ENCODE measurements around the gene FGA. TPM values are rescaled to one million over a fixed set of nuclear protein-coding genes. Genes with fewer than 3 reads are reported as not detected.
"Not testable (repeated sequence)": the region's sequence is repeated elsewhere in the genome, so short reads cannot be mapped to it uniquely, and the experiment has no call there.

FGA gene
- total RNA-seq, 2 donors from 2014 or later = not detected

DNA sequence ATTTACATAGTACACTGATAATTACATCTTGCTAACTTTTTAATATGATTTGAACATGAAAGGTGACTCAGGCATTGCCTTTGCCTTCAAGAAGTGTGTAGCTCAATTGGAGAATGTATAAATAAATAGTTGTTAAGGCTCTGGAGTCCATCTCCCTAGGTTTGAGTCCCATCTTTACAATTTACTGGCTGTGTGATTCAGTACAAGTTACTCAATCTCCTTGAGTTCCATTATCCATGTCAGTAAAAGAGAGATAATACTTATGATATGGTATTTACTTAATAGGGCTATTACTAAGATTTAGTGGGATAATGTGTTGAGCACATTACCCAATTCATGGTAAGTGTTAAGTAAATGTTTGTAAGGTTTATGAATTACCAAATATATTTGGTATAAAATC, 23.8 kb upstream of the FGA start:
- no peak overlapping the region for H3K27ac Mint-ChIP-seq
- H3K36me3 Mint-ChIP-seq (ENCODE audit: low read depth) = no peaks in the 10 kb centered on the region
- H3K4me3 Mint-ChIP-seq = no peak overlapping the region
- H3K4me1 Mint-ChIP-seq = no peaks in the 10 kb centered on the region
- no peaks in the 10 kb centered on the region for H3K9me3 Mint-ChIP-seq
- no peak for ATAC-seq (replicated peaks)
- H3K27me3 Mint-ChIP-seq = peaks cover 18% of the 10 kb centered on the region

DNA sequence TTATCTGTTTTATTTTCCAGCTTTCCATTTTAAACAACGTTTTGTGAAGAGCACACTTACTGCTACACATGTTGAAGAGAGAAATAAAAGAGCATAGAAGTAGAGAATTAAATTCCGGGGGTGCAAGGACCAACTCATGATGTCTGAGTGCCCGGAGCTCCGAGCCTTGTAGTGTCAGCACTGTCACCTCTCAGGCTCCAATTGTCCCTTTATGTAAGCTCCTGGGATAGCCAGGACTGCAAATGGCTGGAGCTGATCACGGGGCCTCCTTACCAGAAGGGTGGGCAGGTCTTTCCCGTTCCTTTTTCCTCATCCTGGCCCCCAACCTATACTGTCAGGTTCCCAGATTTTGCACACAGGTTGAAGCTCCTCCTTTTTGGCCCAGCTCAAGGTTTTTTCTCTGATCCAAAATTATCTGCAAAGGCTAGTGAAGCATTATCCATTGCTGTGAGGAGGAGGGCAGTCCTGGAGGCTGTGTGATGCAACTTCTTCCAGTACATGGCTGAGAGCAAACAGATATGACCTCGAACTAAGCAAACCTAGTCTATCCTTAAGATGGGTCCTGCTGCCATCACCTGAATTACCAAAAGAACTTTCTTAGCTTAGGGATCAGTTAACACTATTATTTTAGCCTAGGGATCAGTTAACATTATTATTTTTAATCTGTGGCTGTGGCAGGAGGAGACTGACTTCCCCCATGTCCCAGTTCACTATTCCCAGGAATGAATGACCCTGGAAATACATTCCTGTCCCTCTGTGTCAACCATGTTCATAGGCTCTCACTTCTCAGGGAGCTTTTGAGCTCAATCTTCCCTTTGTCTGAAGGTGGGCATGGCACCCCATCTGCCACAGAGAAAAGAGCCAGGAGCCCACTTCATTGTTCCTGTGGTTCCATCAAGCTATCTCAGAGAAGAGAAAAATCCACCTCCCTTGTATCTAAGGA, 22.2 kb upstream of the FGA start, which contains the start of gene FGG:
Gene FGG (minus strand): TSS at position 185 of the 943 bp plus-strand sequence. CDS start 47 bp downstream, at position 138.
- Mint-ChIP-seq H3K9me3 (no peaks in the 10 kb centered on the region), H3K4me3 (no peak within 1 kb of the TSS), H3K27ac (no peak within 1 kb of the TSS), H3K27me3 (peaks cover 28% of the 10 kb centered on the region), H3K4me1 (no peaks in the 10 kb centered on the region), H3K36me3 (ENCODE audit: low read depth) (no peaks in the 10 kb centered on the region)
- no peak for ATAC-seq (replicated peaks)

DNA sequence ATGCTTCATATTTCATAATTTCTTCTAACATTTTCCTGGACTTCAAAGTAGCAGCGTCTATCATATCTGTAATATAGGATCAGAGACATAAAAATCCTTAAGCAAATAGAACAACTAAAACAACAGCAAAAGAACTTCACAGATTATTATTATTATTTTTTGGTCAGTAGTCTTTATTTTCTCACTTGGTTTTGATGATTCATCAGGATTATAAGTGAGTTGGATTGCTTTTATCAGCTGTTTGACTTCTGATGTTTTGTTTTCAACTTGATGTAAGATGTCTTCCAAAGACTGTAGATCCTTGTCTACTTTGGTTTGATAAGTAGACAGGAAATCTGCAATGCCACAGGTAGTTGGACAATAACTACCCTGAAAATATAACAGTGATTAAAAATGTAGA, 21.3 kb upstream of the FGA start:
- no peaks in the 10 kb centered on the region for H3K4me1 Mint-ChIP-seq
- H3K36me3 Mint-ChIP-seq (ENCODE audit: low read depth) = no peaks in the 10 kb centered on the region
- no peak overlapping the region for H3K27ac Mint-ChIP-seq
- no peak for ATAC-seq (replicated peaks)
- no peaks in the 10 kb centered on the region for H3K9me3 Mint-ChIP-seq
- no peak overlapping the region for H3K4me3 Mint-ChIP-seq
- H3K27me3 Mint-ChIP-seq = peaks cover 30% of the 10 kb centered on the region

DNA sequence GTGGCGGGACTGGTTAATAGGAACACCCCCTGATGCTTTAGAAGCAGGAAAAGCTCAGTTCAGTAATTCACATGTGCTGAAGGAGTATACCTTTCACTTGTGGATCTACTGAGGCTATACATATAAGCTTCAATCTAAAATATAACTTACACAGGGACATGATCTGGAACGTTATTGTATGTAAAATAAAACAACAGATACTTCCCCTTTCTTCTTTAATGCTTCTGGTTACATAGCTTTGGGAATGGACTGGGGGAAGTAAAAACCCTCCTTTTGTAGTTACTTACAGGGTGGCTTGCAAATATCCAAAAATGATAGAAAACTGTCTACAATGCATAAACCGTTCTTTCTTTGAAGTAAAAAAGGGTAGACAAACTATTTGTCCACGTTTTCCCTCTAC, 20.0 kb upstream of the FGA start:
- Mint-ChIP-seq H3K4me3 (no peak overlapping the region), H3K36me3 (ENCODE audit: low read depth) (no peaks in the 10 kb centered on the region), H3K4me1 (no peaks in the 10 kb centered on the region), H3K9me3 (no peaks in the 10 kb centered on the region), H3K27me3 (peaks cover 35% of the 10 kb centered on the region), H3K27ac (no peak overlapping the region)
- no peak for ATAC-seq (replicated peaks)

DNA sequence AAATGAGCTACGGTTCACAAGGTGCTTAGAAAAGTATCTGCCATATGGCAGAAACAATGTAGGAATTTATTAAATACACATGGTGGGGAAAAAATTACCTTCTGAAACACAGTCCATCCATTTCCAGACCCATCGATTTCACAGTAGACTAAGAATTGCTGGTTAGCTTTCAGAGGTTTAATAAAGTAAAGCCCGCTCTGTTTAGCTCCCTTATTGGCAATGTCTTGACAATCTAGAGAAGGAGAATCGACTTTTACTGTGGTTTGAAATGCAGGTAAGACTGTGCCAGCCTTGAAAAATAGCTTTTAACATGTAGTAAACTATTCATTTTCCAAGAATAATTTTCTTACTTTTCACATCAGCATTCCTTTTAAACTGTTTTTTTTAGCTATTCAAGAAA, 19.0 kb upstream of the FGA start:
- H3K4me3 Mint-ChIP-seq = no peak overlapping the region
- no peaks in the 10 kb centered on the region for H3K9me3 Mint-ChIP-seq
- H3K27ac Mint-ChIP-seq = no peak overlapping the region
- H3K4me1 Mint-ChIP-seq = no peaks in the 10 kb centered on the region
- ATAC-seq (replicated peaks) = no peak
- H3K27me3 Mint-ChIP-seq = peaks cover 35% of the 10 kb centered on the region
- H3K36me3 Mint-ChIP-seq (ENCODE audit: low read depth) = no peaks in the 10 kb centered on the region

DNA sequence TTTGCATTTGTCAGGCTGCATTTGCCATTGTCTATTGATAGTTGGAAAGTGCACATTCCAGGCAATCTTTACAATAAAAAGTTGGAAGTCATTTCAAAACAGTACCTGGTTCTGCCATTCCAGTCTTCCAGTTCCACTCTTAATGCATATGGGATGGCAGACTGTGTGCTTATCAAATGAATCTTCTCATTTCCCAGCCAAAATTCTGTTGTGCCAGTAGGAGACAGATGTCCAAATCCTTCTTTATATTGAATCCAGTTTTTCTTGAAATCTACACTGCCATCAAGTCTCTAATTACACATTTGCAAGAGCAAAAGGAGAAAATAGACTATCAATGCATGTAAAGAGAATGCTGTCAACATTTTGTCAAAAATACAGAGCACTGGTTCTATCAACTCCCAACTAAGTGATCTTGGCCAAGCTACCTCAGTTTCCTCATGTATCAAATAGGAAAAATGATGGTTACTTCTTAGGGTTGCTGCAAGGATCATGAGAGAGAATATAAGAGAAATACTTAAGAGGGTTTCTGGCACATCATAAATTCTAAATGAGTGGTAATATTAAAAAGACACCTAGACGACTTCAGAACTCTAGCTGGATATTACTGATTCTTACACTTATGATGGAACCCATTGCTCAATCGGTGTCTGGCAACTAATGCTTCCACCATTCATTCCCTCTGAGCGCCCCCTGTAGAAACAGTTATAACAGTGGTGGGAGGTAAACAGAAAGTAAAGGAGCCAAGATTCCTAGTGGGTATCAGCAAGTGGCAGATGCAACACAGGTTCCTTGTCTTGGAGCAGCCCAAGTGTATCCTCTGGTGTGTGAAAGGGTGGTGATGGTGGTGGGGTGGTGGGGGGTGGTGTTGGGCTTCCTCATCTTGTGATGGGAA, 18.1 kb upstream of the FGA start:
- H3K36me3 Mint-ChIP-seq (ENCODE audit: low read depth) = no peaks in the 10 kb centered on the region
- no peaks in the 10 kb centered on the region for H3K4me1 Mint-ChIP-seq
- H3K27ac Mint-ChIP-seq = no peak overlapping the region
- no peak for ATAC-seq (replicated peaks)
- H3K4me3 Mint-ChIP-seq = no peak overlapping the region
- peaks cover 32% of the 10 kb centered on the region for H3K27me3 Mint-ChIP-seq
- H3K9me3 Mint-ChIP-seq = no peaks in the 10 kb centered on the region

DNA sequence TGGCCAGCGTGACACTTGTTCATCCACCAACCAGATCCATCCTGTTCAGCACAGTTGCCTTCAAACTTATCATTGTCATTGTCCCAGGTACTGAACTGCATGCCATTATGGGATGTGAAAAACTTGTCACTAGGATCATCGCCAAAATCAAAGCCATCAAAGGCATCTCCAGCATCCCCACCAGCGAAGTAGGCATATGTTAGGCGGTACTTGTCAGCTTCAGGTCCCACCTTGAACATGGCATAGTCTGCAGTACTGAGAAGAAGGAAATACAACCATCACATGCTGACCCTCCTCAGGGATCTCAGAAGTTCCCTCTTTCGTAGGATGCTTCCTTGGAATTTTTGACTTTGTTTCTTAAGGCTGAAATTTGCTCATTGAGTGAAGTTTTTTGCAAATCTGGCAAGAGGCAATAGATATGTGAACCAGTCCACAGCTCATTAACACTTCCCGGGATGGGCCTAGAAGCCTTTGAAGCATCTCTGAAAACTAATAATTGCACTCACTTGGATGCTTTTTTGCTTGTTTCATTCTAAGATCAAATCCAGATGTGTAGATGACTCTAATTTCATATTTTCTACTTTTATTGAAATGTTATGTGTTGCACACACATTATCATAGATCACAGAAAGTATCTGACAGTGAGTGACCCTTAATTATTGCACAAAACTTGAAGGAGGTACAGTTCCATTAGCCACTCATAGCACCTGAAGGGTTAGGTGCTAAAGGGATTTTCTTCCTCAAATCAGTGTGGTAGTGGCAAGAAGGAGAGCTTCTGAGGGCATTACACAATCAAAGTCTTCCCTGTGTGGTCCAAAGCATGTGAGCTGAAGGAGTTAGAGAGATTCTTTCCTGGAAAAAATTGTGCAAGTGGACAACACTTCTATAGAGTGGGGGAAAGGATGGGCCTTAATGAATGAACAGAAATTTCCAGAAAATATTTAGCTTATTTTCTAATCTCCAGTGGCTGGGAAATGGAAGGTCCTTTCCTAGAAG, 16.5 kb upstream of the FGA start:
- peaks cover 41% of the 10 kb centered on the region for H3K27me3 Mint-ChIP-seq
- no peak overlapping the region for H3K27ac Mint-ChIP-seq
- ATAC-seq (replicated peaks) = no peak
- H3K4me3 Mint-ChIP-seq = no peak overlapping the region
- no peaks in the 10 kb centered on the region for H3K36me3 Mint-ChIP-seq (ENCODE audit: low read depth)
- H3K4me1 Mint-ChIP-seq = no peaks in the 10 kb centered on the region
- H3K9me3 Mint-ChIP-seq = no peaks in the 10 kb centered on the region

DNA sequence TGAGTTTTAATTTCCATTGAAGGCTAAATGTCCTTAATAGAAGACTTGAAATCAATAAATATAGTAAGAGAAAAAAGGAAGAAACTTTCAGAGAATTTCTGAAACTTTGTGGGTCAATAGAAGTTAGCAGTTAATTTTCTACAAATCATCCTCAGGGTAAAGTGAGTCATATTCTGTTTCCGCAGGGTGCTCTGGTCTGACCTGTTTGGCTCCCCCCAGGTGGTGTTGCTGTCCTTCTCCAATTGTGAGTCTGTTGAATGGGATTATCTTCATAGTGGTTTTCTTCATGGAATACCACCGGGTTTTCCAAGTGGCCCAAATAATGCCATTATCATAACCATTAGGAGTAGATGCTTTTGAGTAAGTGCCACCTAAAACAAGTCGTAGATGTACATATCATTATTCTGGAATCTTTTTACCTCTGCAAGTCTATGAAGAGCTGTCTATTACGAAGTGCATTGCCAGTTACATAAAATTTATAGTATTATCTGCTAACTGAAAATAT, 14.2 kb upstream of the FGA start:
- Mint-ChIP-seq H3K9me3 (no peaks in the 10 kb centered on the region), H3K36me3 (ENCODE audit: low read depth) (no peaks in the 10 kb centered on the region), H3K27me3 (peaks cover 43% of the 10 kb centered on the region), H3K4me3 (no peak overlapping the region), H3K4me1 (no peaks in the 10 kb centered on the region), H3K27ac (no peak overlapping the region)
- ATAC-seq (replicated peaks) = no peak

DNA sequence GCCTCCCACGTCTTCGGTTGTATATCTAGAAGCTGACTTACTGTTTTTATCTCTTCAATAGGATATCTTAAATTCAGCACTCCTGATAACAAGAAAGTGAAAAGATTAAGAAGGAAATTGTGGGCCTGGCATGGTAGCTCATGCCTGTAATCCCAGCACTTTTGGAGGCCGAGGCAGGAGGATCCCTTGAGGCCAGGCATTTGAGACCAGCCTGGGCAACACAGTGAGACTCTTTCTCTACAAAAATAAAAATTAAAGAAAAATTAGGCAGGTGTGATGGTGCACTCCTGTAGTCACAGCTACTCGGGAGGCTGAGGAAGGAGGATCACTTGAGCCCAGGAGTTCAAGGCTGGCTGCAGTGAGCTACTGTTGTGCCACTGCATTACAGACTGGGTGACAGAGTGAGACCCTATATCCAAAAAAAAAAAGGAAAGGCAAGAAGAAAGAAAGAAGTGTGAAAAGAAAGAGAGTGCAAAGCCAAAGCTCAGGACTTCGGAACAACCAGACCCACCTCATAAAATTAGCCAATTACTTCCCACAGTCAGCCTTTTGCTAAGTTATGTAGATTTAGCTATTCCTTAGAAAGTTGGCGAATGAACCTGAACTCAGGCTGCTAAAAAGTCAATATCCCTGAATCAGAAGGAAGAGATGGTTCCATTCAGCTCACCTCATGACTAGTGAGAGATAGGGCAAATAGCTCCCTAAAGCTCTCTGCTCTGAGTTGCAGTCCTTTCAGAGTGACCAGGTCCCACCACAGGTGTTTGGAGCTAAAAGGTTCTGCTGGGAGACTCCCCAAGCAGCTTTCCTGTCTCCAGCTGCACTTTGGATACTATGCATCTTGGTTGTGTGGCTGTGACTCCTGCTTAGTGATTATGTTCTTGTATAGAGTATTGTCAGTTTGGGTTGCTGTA, 12.7 kb upstream of the FGA start:
- no peaks in the 10 kb centered on the region for H3K36me3 Mint-ChIP-seq (ENCODE audit: low read depth)
- H3K9me3 Mint-ChIP-seq = no peaks in the 10 kb centered on the region
- H3K27me3 Mint-ChIP-seq = peaks cover 35% of the 10 kb centered on the region
- H3K27ac Mint-ChIP-seq = no peak overlapping the region
- H3K4me3 Mint-ChIP-seq = no peak overlapping the region
- no peaks in the 10 kb centered on the region for H3K4me1 Mint-ChIP-seq
- no peak for ATAC-seq (replicated peaks)

DNA sequence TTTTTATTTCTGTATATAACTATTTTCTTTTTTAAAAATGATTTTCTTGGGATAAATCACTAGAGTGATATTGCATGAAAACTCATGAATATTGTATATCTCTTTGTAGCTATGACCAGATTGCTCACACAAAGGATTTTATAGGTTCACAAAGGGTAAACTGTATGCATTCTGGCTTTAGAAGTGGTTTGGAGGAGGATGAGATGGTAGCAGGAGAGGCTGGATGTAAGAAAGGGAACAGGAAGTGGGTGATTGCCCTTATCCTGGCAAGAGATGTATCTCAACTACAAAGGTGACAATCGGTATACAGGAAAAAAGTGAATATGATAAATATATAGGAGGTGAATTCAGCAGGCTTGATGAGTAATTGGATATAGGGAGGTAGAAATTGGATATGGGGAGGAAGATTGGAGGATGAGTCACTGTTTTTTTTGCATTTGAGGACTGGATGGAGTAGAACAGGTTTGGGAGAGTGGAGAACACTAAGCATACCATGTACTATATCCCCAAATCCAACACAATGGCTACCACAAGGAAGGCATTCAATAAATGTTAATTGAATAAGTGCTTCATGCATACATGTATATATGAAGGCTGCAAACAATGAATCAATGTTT, 12.0 kb upstream of the FGA start:
- ATAC-seq (replicated peaks) = no peak
- H3K27ac Mint-ChIP-seq = no peak overlapping the region
- H3K9me3 Mint-ChIP-seq = no peaks in the 10 kb centered on the region
- H3K36me3 Mint-ChIP-seq (ENCODE audit: low read depth) = no peaks in the 10 kb centered on the region
- no peak overlapping the region for H3K4me3 Mint-ChIP-seq
- no peaks in the 10 kb centered on the region for H3K4me1 Mint-ChIP-seq
- H3K27me3 Mint-ChIP-seq = peaks cover 36% of the 10 kb centered on the region

DNA sequence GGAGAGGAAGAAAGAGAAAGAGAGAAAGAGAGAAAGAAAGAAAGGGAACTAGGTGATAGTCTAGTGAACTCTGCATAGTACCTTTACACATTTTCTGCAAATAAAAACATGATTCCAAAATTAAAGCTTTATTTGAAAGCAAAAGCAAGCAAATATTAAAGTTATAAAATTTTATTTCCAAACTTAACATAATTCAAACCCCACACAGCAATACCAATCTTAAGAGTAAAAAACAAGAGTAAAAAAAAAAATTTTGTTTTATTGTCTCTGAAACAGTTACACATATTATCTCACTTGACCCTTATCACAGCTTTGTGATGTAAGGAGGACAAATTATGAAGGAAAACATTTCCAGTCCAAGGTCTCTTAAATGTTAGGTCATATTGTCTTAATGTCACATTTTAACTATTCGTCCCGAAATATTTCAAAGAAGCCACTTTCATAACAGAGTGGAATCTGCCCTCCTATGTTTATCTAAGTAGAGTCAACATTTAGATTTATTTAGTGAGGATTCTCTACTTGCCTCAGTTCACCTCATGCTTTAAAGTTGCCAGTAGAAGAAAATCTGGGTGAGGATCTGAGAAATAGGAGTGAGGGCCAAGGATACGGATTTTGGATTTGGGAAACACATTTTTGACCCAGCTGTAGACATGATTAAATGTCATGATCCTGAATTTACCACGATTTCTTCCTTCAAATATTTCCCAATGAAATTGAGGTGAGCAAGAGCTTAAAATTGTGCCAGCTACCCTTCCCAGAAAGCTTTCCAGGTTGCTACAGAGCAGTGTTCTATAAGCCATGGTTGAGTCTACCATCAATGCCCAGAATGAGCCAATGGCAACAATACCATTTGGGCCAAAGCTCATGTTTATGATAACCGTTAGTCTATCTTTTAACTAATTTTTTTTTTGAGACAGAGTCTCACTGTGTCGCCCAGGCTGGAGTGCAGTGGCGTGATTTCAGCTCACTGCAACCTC, 7.5 kb upstream of the FGA start:
- no peak for ATAC-seq (replicated peaks)
- Mint-ChIP-seq H3K27ac (no peak overlapping the region), H3K36me3 (ENCODE audit: low read depth) (no peaks in the 10 kb centered on the region), H3K4me3 (no peak overlapping the region), H3K4me1 (no peaks in the 10 kb centered on the region), H3K9me3 (no peaks in the 10 kb centered on the region), H3K27me3 (peaks cover 33% of the 10 kb centered on the region)

DNA sequence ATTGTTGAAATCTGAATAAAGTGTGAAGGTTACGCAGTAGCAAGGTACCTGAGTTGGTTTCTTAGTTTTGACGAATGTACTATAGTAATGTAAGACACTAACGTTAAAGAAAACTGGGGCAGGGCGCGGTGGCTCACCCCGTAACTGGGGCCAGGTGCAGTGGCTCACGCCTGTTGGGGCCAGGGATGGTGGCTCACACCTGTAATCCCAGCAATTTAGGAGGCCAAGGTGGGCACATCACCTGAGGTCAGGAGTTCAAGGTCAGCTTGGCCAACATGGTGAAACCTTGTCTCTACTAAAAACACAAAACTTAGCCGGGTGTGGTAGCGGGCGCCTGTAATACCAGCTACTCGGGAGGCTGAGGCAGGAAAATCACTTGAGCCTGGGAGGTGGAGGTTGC, 6.7 kb upstream of the FGA start:
- not testable (repeated sequence) for ATAC-seq (replicated peaks)
- H3K27me3 Mint-ChIP-seq = peaks cover 27% of the 10 kb centered on the region

More for the DNA sequence above, 6.7 kb upstream of the FGA start:
- H3K4me1 Mint-ChIP-seq; H3K4me3 Mint-ChIP-seq; H3K9me3 Mint-ChIP-seq; H3K36me3 Mint-ChIP-seq (ENCODE audit: low read depth); H3K27ac Mint-ChIP-seq: not testable (repeated sequence)

Data from activated T-helper 17 cell treated with anti-CD3 and anti-CD28 coated beads, Interleukin-2, amount 50 U/mL, for 72 hours (primary cell).